PC-9 (cell line): ENCODE measurements around the gene FUT6. TPM values are rescaled to one million over a fixed set of nuclear protein-coding genes. Genes with fewer than 3 reads are reported as not detected.

Experiments
- BruUV-seq: library from RNA; stranded (reverse); fragments of 400-500 nt; replicated peaks from 2 replicates; lab custom pipeline; 2021; lab: Mats Ljungman, UMichigan
- CTCF ChIA-PET: fragments of 300-600 bp; sonication (Branson Sonifier 250); formaldehyde crosslinking; loops from one replicate; lab custom pipeline; 2022; ENCODE audit warnings: antibody characterized with exemption; lab: Charles Lee
- POLR2A ChIA-PET: fragments of 300-600 bp; sonication (Branson Sonifier 250); formaldehyde crosslinking; loops from one replicate; lab custom pipeline; 2022; ENCODE audit warnings: antibody characterized with exemption; ENCODE audit not compliant: unreplicated experiment; lab: Charles Lee
- DNase-seq, 2 experiments: peaks; one replicate each; pipeline versions ENCODE4 v3.0.0 to v3.0.0-alpha.2; 2015 to 2022; ENCODE audit warnings: mixed read lengths in 1 of 2
- H2AFZ ChIP-seq: fragments of 200-600 bp; sonication (generic); 2 replicates; pipeline ENCODE4 v1.8.1; 2017; ENCODE audit warnings: antibody characterized with exemption
- H3F3A ChIP-seq: fragments of 200-600 bp; sonication (generic); 2 replicates; pipeline ENCODE4 v1.8.1; 2017; ENCODE audit warnings: antibody characterized with exemption, mild to moderate bottlenecking, low read depth; ENCODE audit not compliant: insufficient read depth
- H3K27ac ChIP-seq: fragments of 200-600 bp; sonication (generic); 2 replicates; pipeline ENCODE4 v1.6.1; 2016; ENCODE audit warnings: mixed run types
- H3K27me3 ChIP-seq: fragments of 200-600 bp; sonication (generic); 2 replicates; pipeline ENCODE4 v1.6.1; 2016; ENCODE audit warnings: low read depth, mixed run types; ENCODE audit not compliant: insufficient read depth
- H3K36me3 ChIP-seq: fragments of 200-600 bp; sonication (generic); 2 replicates; pipeline ENCODE4 v1.6.1; 2016; ENCODE audit warnings: low read depth, mixed run types
- H3K4me1 ChIP-seq: fragments of 200-600 bp; sonication (generic); replicated peaks from 2 replicates; pipeline ENCODE4 v1.6.1; 2016; ENCODE audit warnings: mixed run types; ENCODE audit not compliant: insufficient read depth
- H3K4me2 ChIP-seq: fragments of 200-600 bp; sonication (generic); 2 replicates; pipeline ENCODE4 v1.6.1; 2017; ENCODE audit warnings: mixed run types
- H3K4me3 ChIP-seq: fragments of 200-600 bp; sonication (generic); 2 replicates; pipeline ENCODE4 v1.6.1; 2016; ENCODE audit warnings: mixed run types
- H3K79me2 ChIP-seq: fragments of 200-600 bp; sonication (generic); 2 replicates; pipeline ENCODE4 v1.6.1; 2017; ENCODE audit warnings: low read depth, mixed run types
- H3K9me2 ChIP-seq: fragments of 200-600 bp; sonication (generic); 2 replicates; pipeline ENCODE4 v1.8.1; 2017; ENCODE audit warnings: mild to moderate bottlenecking; ENCODE audit not compliant: insufficient read depth
- H3K9me3 ChIP-seq: fragments of 200-600 bp; sonication (generic); 2 replicates; pipeline ENCODE4 v1.8.1; 2016; ENCODE audit warnings: low read depth; ENCODE audit not compliant: insufficient read depth
- H4K20me1 ChIP-seq: fragments of 200-600 bp; sonication (generic); 2 replicates; pipeline ENCODE4 v1.8.1; 2017; ENCODE audit not compliant: insufficient read depth
- EZH2 ChIP-seq: fragments of 200-600 bp; sonication (generic); IDR thresholded peaks from 2 replicates; pipeline ENCODE4 v1.8.0; 2017; ENCODE audit warnings: antibody characterized with exemption, low read depth
- intact Hi-C: fragments of 100-400 bp; cut with micrococcal nuclease; formaldehyde crosslinking; loops from one replicate; pipeline ENCODE4 v1.10.0; 2022; ENCODE audit not compliant: unreplicated experiment
- total RNA-seq: library from RNA; stranded (reverse); gene quantifications from 2 replicates; pipeline ENCODE4 v1.2.3, GENCODE V29; 2021
- TF ChIP-seq, protein P1 (sequence below): fragments of 200-600 bp; sonication (generic); conservative IDR thresholded peaks from 2 replicates; pipeline ENCODE4 v1.6.1; 2017; ENCODE audit warnings: mixed run types, antibody characterized with exemption, mild to moderate bottlenecking, moderate library complexity

Gene FUT6
- total RNA-seq, 1 experiment from 2014 or later, result 0.55 TPM

DNA sequence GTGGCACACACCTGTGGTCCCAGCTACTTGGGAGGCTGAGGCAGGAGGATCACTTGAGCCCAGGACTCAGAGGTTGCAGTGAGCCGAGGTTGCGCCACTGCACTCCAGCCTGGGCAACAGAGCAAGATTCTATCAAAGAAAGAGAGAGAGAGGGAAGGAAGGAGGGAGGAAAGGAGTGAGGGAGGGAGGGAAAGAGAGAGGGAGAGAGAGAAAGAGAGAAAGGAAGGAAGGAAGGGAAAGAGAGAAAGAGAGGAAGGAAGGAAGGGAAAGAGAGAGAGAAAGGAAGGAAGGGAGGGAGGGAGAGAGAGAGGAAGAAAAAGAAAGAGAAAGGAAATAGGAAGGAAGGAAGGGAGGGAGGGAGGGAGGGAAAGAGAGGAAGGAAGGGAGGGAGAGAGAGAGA lies 22.3 kb downstream of the FUT6 start:
- ChIA-PET CTCF (no interaction called here), POLR2A (no interaction called here)
- no TSS peak for BruUV-seq
- DNase-seq, result no peak
- H3K4me3 ChIP-seq, result no peak overlapping the region
- no peaks in the 10 kb centered on the region for H3K79me2 ChIP-seq
- no peak for TF ChIP-seq EZH2
- TF ChIP-seq, protein P1, sequence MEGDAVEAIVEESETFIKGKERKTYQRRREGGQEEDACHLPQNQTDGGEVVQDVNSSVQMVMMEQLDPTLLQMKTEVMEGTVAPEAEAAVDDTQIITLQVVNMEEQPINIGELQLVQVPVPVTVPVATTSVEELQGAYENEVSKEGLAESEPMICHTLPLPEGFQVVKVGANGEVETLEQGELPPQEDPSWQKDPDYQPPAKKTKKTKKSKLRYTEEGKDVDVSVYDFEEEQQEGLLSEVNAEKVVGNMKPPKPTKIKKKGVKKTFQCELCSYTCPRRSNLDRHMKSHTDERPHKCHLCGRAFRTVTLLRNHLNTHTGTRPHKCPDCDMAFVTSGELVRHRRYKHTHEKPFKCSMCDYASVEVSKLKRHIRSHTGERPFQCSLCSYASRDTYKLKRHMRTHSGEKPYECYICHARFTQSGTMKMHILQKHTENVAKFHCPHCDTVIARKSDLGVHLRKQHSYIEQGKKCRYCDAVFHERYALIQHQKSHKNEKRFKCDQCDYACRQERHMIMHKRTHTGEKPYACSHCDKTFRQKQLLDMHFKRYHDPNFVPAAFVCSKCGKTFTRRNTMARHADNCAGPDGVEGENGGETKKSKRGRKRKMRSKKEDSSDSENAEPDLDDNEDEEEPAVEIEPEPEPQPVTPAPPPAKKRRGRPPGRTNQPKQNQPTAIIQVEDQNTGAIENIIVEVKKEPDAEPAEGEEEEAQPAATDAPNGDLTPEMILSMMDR, result no peak
- H3K4me1 ChIP-seq, result no peaks in the 10 kb centered on the region
- no peaks in the 10 kb centered on the region for H3K27me3 ChIP-seq
- H2AFZ ChIP-seq, result no peak overlapping the region
- H3K9me2 ChIP-seq, result no peaks in the 10 kb centered on the region
- no peak overlapping the region for H3K27ac ChIP-seq
- H3K36me3 ChIP-seq, result no peaks in the 10 kb centered on the region
- no peaks in the 10 kb centered on the region for H3K9me3 ChIP-seq
- no peaks in the 10 kb centered on the region for H3F3A ChIP-seq
- no peaks in the 10 kb centered on the region for H4K20me1 ChIP-seq
- intact Hi-C loops, result no loop called here
- no peak overlapping the region for H3K4me2 ChIP-seq

DNA sequence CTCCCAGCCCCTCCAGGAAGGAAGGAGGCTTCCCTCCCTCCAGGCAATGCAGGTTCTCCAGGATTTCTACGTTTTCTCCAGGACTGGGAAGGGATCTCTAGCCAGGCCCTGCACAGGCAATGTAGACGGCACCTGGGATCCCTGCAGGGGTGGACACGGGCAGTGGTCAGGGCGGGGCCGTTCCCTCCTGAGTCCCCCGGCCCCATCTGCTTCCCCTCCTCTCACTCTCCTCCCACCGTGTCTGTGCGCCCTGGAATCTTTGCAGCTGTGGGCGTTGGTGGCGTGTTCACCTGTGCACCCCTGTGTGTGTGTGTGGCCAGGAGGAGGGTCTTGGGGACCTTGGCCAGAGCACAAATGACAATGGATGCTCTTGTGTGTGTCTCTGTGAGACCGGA lies 24.7 kb downstream of the FUT6 start:
- DNase-seq, result no peak
- ChIA-PET CTCF (no interaction called here), POLR2A (no interaction called here)
- Histone ChIP-seq H3K9me3 (no peaks in the 10 kb centered on the region), H3K4me3 (no peak overlapping the region), H3K4me1 (no peaks in the 10 kb centered on the region), H3K9me2 (no peaks in the 10 kb centered on the region), H3K79me2 (no peaks in the 10 kb centered on the region), H3K36me3 (no peaks in the 10 kb centered on the region), H4K20me1 (no peaks in the 10 kb centered on the region), H3K27ac (no peak overlapping the region), H2AFZ (no peak overlapping the region), H3F3A (no peaks in the 10 kb centered on the region), H3K27me3 (no peaks in the 10 kb centered on the region), H3K4me2 (no peak overlapping the region)
- intact Hi-C loops, result no loop called here
- BruUV-seq, result no TSS peak
- TF ChIP-seq EZH2, result no peak
- TF ChIP-seq, protein P1, result no peak

DNA sequence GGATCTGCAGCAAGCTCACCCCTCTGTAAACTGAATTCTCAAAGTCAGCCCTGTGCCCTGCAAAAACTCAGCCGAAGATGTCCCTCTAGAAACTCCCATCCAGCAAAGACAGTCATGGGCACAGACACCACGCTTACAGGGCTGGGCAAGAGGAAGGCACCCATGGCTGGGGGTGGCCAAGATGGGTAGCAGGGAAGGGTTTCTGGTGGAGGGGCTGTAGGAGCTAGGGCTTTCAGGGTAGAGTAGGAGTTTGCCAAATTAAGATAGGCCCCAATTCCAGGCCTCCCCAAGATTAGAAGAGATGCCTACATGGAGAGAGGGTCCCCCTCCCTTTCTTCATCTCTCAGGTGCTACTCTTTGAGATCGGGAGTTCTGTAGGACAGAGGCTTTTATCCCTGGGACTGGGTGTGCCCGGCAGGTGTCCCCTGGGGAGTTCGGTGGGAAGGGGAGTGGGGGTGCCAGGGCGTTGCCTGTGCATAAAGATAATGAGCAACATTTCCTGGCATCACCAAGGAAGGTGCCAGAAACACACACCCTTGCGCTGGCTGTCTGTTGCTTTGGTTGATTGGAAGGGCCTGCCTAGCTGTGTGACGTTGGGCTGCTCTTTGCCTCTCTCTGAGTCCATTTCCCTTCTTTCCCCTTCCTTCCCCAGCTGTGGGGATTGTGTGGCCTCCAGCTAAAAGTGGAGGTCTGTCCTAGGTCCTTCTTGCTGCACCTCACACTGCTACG lies 25.2 kb downstream of the FUT6 start:
- no TSS peak for BruUV-seq
- Histone ChIP-seq H3K4me2 (no peak overlapping the region), H3K79me2 (no peaks in the 10 kb centered on the region), H2AFZ (no peak overlapping the region), H3F3A (no peaks in the 10 kb centered on the region), H3K27me3 (no peaks in the 10 kb centered on the region), H3K4me1 (no peaks in the 10 kb centered on the region), H3K36me3 (no peaks in the 10 kb centered on the region), H3K4me3 (no peak overlapping the region), H3K27ac (no peak overlapping the region), H3K9me2 (no peaks in the 10 kb centered on the region), H4K20me1 (no peaks in the 10 kb centered on the region), H3K9me3 (no peaks in the 10 kb centered on the region)
- intact Hi-C loops, result no loop called here
- ChIA-PET POLR2A (no interaction called here), CTCF (no interaction called here)
- no peak for TF ChIP-seq EZH2
- TF ChIP-seq, protein P1, result no peak
- DNase-seq, result no peak
